Loucy (cell line): Measurements from ENCODE around the gene NGDN.

Experiments
- EZH2phosphoT487 ChIP-seq: fragments of 200-600 bp; IDR thresholded peaks from 2 replicates; pipeline ENCODE4 v1.6.1; 2018; ENCODE audit warnings: antibody characterized with exemption, mild to moderate bottlenecking, moderate library complexity, borderline replicate concordance
- TF ChIP-seq, protein P1 (sequence below): fragments of 200-600 bp; sonication (generic); conservative IDR thresholded peaks from 2 replicates; pipeline ENCODE4 v1.5.1; 2014; ENCODE audit warnings: mild to moderate bottlenecking, antibody characterized with exemption, low read length

GRCh38 chr14:23432102-23432925 is 37.2 kb upstream of the NGDN start:
- TF ChIP-seq, protein P1, sequence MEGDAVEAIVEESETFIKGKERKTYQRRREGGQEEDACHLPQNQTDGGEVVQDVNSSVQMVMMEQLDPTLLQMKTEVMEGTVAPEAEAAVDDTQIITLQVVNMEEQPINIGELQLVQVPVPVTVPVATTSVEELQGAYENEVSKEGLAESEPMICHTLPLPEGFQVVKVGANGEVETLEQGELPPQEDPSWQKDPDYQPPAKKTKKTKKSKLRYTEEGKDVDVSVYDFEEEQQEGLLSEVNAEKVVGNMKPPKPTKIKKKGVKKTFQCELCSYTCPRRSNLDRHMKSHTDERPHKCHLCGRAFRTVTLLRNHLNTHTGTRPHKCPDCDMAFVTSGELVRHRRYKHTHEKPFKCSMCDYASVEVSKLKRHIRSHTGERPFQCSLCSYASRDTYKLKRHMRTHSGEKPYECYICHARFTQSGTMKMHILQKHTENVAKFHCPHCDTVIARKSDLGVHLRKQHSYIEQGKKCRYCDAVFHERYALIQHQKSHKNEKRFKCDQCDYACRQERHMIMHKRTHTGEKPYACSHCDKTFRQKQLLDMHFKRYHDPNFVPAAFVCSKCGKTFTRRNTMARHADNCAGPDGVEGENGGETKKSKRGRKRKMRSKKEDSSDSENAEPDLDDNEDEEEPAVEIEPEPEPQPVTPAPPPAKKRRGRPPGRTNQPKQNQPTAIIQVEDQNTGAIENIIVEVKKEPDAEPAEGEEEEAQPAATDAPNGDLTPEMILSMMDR, result no peak
- TF ChIP-seq EZH2phosphoT487, result no peak
